Smooth muscle cell (in vitro differentiated cells): Measurements from ENCODE around the gene MAP1B. TPM values are rescaled to one million over a fixed set of nuclear protein-coding genes. Genes with fewer than 3 reads are reported as not detected.

ENCODE experiments used
- DNase-seq: peaks from one replicate; lab custom pipeline; 2025; ENCODE audit not compliant: unreplicated experiment; lab: John Stamatoyannopoulos, UW
- H2AFZ ChIP-seq: fragments of 200-600 bp; sonication (generic); 2 replicates; pipeline ENCODE4 v1.6.0; 2016; ENCODE audit warnings: antibody characterized with exemption, low read depth, mild to moderate bottlenecking
- H3F3A ChIP-seq: fragments of 200-600 bp; sonication (generic); 2 replicates; pipeline ENCODE4 v1.6.0; 2017; ENCODE audit warnings: antibody characterized with exemption, low read depth
- H3K27ac ChIP-seq: fragments of 200-600 bp; sonication (generic); 2 replicates; pipeline ENCODE4 v1.5.1; 2016; ENCODE audit warnings: low read depth, mild to moderate bottlenecking
- H3K27me3 ChIP-seq: fragments of 200-600 bp; sonication (generic); 2 replicates; pipeline ENCODE4 v1.6.1; 2016; ENCODE audit warnings: low read depth, mild to moderate bottlenecking
- H3K36me3 ChIP-seq: fragments of 200-600 bp; sonication (generic); 2 replicates; pipeline ENCODE4 v1.5.1; 2016; ENCODE audit warnings: low read depth
- H3K4me1 ChIP-seq: fragments of 200-600 bp; sonication (generic); 2 replicates; pipeline ENCODE4 v1.5.1; 2016; ENCODE audit warnings: low read depth
- H3K4me2 ChIP-seq: fragments of 200-600 bp; sonication (generic); 2 replicates; pipeline ENCODE4 v1.6.0; 2016; ENCODE audit warnings: mild to moderate bottlenecking
- H3K4me3 ChIP-seq: fragments of 200-600 bp; sonication (generic); 2 replicates; pipeline ENCODE4 v1.5.1; 2016; ENCODE audit warnings: mild to moderate bottlenecking
- H3K79me2 ChIP-seq: fragments of 200-600 bp; sonication (generic); 2 replicates; pipeline ENCODE4 v1.6.0; 2016; ENCODE audit warnings: low read depth, mild to moderate bottlenecking
- H3K9ac ChIP-seq: fragments of 200-600 bp; sonication (generic); 2 replicates; pipeline ENCODE4 v1.6.0; 2016; ENCODE audit warnings: low read depth
- H3K9me3 ChIP-seq: fragments of 200-600 bp; sonication (generic); replicated peaks from 2 replicates; pipeline ENCODE4 v1.5.1; 2016; ENCODE audit warnings: low read depth
- H4K20me1 ChIP-seq: fragments of 200-600 bp; sonication (generic); 2 replicates; pipeline ENCODE4 v1.6.0; 2016; ENCODE audit warnings: low read depth
- CTCF ChIP-seq: fragments of 200-600 bp; sonication (generic); IDR thresholded peaks from 2 replicates; pipeline ENCODE4 v1.5.1; 2017; ENCODE audit warnings: borderline replicate concordance, mild to moderate bottlenecking, antibody characterized with exemption; ENCODE audit not compliant: insufficient read depth, poor library complexity, severe bottlenecking
- WGBS: methylation state at CpG from one replicate; pipeline ENCODE4 v1.1.7; 2016; ENCODE audit warnings: low lambda C conversion rate; 5-methylcytosine and 5-hydroxymethylcytosine counted together
- polyA plus RNA-seq: library from polyadenylated mRNA; unstranded; fragments of >200 nt; fragmentation: Nextera tagmentation; extraction: Ambion mirVana; gene quantifications from 2 replicates; pipeline ENCODE4 v1.2.1, GENCODE V29; 2016
- total RNA-seq: library from RNA; depleted of rRNA; stranded (reverse); fragments of >200 nt; gene quantifications from 2 replicates; pipeline ENCODE4 v1.2.3, GENCODE V29; 2014

Gene MAP1B
- total and polyA plus RNA-seq, 2 experiments from 2014 or later = 111 to 143 TPM

- Histone ChIP-seq H3K4me2 (no peak overlapping the region), H3K4me1 (peaks cover 33% of the 10 kb centered on the region), H3K27ac (no peak overlapping the region), H3K9ac (no peak overlapping the region), H3K27me3 (no peaks in the 10 kb centered on the region), H3K36me3 (no peaks in the 10 kb centered on the region), H3K4me3 (no peak overlapping the region), H3K9me3 (no peaks in the 10 kb centered on the region), H2AFZ (no peak overlapping the region), H4K20me1 (peaks cover 68% of the 10 kb centered on the region), H3F3A (no peaks in the 10 kb centered on the region), H3K79me2 (peaks cover 80% of the 10 kb centered on the region)
- TF ChIP-seq CTCF = no peak
- WGBS = 95% methylated on average over 3 of the region's 3 CpGs
- no peak for DNase-seq
Measured at GRCh38 chr5:72177538-72177937, 70.3 kb downstream of the MAP1B start.

DNA sequence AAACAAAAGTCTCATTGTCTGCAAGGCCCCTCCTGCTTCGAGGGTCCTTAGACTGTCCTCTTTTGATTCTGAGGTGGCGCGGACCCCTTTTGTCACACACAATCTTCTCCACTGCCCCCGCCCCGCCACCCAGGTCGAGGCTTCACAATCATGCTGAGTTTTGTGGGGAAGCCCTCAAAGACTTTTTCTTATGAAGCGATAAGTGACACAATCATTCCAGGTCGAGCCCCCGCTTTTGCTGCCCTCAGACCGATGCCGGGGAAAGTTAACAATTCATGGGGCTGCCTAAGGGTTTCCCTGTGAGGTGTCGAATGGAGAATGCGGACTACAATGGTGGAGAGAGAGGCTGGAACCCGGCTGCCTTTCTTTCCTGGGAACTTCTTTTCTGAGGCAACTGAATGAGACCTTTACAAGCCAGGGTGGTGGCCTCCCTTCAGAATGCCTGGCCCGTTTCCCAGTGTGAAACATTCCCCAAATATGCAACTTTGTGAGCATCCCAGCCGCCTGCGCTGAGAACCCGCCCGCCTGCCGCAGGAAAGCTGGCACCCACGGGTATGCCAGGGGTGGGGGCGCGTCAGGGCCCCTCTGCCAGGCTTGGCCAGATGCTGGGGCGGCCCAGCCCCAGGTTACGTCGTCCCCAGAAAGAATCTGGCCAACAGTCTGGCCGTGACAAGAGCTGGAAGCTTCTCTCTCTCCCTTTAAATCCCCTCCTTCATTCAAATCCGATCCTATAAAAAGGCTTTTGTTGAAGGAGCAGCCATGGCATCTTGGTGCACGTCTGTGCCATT lies 71.9 kb downstream of the MAP1B start:
- no peak overlapping the region for H3K4me3 ChIP-seq
- H3K36me3 ChIP-seq = no peaks in the 10 kb centered on the region
- no peak overlapping the region for H3K9ac ChIP-seq
- no peak for DNase-seq
- H3K79me2 ChIP-seq = peaks cover 75% of the 10 kb centered on the region
- no peaks in the 10 kb centered on the region for H3K27me3 ChIP-seq
- TF ChIP-seq CTCF = no peak
- peak overlapping the region; percentile 8 for H3K4me2 ChIP-seq
- H2AFZ ChIP-seq = no peak overlapping the region
- WGBS = 85% methylated on average over 29 of the region's 29 CpGs
- peaks cover 62% of the 10 kb centered on the region for H4K20me1 ChIP-seq
- peak overlapping the region; percentile 65 for H3K27ac ChIP-seq
- peaks cover 45% of the 10 kb centered on the region for H3K4me1 ChIP-seq
- H3K9me3 ChIP-seq = no peaks in the 10 kb centered on the region
- no peaks in the 10 kb centered on the region for H3F3A ChIP-seq

GRCh38 chr5:72179816-72180440 lies 72.7 kb downstream of the MAP1B start:
- Histone ChIP-seq H3K4me3 (no peak overlapping the region), H3K4me1 (peaks cover 45% of the 10 kb centered on the region), H3K9me3 (no peaks in the 10 kb centered on the region), H3F3A (no peaks in the 10 kb centered on the region), H3K36me3 (no peaks in the 10 kb centered on the region), H3K9ac (no peak overlapping the region), H3K4me2 (no peak overlapping the region), H3K27ac (peak overlapping the region; percentile 65), H2AFZ (no peak overlapping the region), H4K20me1 (peaks cover 63% of the 10 kb centered on the region), H3K79me2 (peaks cover 70% of the 10 kb centered on the region), H3K27me3 (no peaks in the 10 kb centered on the region)
- WGBS = 93% methylated on average over 11 of the region's 11 CpGs
- no peak for TF ChIP-seq CTCF
- no peak for DNase-seq
